CD4-positive, alpha-beta T cell treated with Interleukin-4 for 4 hours (primary cell): ENCODE results near the gene DUSP15.
"Not testable (repeated sequence)": the region's sequence is repeated elsewhere in the genome, so short reads cannot be mapped to it uniquely, and the experiment has no call there.

ENCODE experiments used
- DNase-seq: peaks from one replicate; pipeline ENCODE4 v3.0.0-alpha.2; 2020

The DUSP15 gene

GRCh38 chr20:31819083-31819784 is 51.1 kb downstream of the DUSP15 start, which contains the start of gene MYLK2:
Gene MYLK2, plus strand, starts transcription at chr20:31819356. Its CDS starts 225 bp downstream, at chr20:31819581.
- no peak for DNase-seq

- DNase-seq: no peak
Observed at GRCh38 chr20:31818376-31818908, 51.9 kb downstream of the DUSP15 start.

GRCh38 chr20:31817461-31817860 is 52.9 kb downstream of the DUSP15 start:
- no peak for DNase-seq

- no peak for DNase-seq
Observed at GRCh38 chr20:31816221-31816620, 54.1 kb downstream of the DUSP15 start.

GRCh38 chr20:31815408-31816188 is 54.7 kb downstream of the DUSP15 start:
- DNase-seq: no peak

- not testable (repeated sequence) for DNase-seq
Observed at GRCh38 chr20:31814142-31814541, 56.2 kb downstream of the DUSP15 start.

GRCh38 chr20:31813611-31814010 is 56.7 kb downstream of the DUSP15 start:
- no peak for DNase-seq

- no peak for DNase-seq
Observed at GRCh38 chr20:31811796-31812728, 58.3 kb downstream of the DUSP15 start.

- no peak for DNase-seq
Observed at GRCh38 chr20:31811198-31811597, 59.1 kb downstream of the DUSP15 start.
